GM19239 (cell line): ENCODE data around the gene RB1.
"Not testable (repeated sequence)": the region's sequence is repeated elsewhere in the genome, so short reads cannot be mapped to it uniquely, and the experiment has no call there.

Experiments used
- DNase-seq: peaks from one replicate; pipeline ENCODE4 v3.0.0; 2011; ENCODE audit warnings: low spot score; ENCODE audit not compliant: insufficient read length
- FAIRE-seq: peaks from 2 replicates; lab custom pipeline; 2011; peaks lifted over from hg19 to GRCh38; lab: Jason Lieb, UNC

The RB1 gene

GRCh38 chr13:48436661-48437288, 133.2 kb downstream of the RB1 start:
- DNase-seq (no peak), FAIRE-seq (no peak)

- no peak for FAIRE-seq
- DNase-seq, result no peak
Observed at GRCh38 chr13:48437371-48437770, 133.8 kb downstream of the RB1 start.

GRCh38 chr13:48443442-48444208, 140.1 kb downstream of the RB1 start:
- DNase-seq, result no peak
- FAIRE-seq, result no peak

- DNase-seq, result no peak
- no peak for FAIRE-seq
Observed at GRCh38 chr13:48446464-48446863, 142.9 kb downstream of the RB1 start.

- no peak for DNase-seq
- FAIRE-seq, result peak; percentile 87
Observed at GRCh38 chr13:48448285-48448958, 144.9 kb downstream of the RB1 start.

- FAIRE-seq (no peak), DNase-seq (no peak)
Observed at GRCh38 chr13:48448959-48449614, 145.5 kb downstream of the RB1 start.

- no peak for DNase-seq
- FAIRE-seq, result no peak
Observed at GRCh38 chr13:48449656-48450055, 146.1 kb downstream of the RB1 start.

- peak; percentile 8 for FAIRE-seq
- not testable (repeated sequence) for DNase-seq
Observed at GRCh38 chr13:48451196-48451595, 147.6 kb downstream of the RB1 start.

GRCh38 chr13:48456546-48456945, 153.0 kb downstream of the RB1 start:
- no peak for FAIRE-seq
- no peak for DNase-seq

- DNase-seq (no peak), FAIRE-seq (no peak)
Observed at GRCh38 chr13:48457578-48458242, 154.2 kb downstream of the RB1 start.

- no peak for FAIRE-seq
- no peak for DNase-seq
Observed at GRCh38 chr13:48475230-48475629, 171.7 kb downstream of the RB1 start.

GRCh38 chr13:48476215-48476614, 172.7 kb downstream of the RB1 start:
- DNase-seq, result no peak
- peak; percentile 79 for FAIRE-seq

- FAIRE-seq (peak; percentile 90), DNase-seq (no peak)
Observed at GRCh38 chr13:48476686-48477085, 173.1 kb downstream of the RB1 start.

GRCh38 chr13:48477191-48477855, 173.8 kb downstream of the RB1 start:
- DNase-seq (no peak), FAIRE-seq (peak; percentile 98)

GRCh38 chr13:48478391-48478790, 174.8 kb downstream of the RB1 start:
- FAIRE-seq, result peak; percentile 67

GRCh38 chr13:48483575-48483974, 180.0 kb downstream of the RB1 start:
- FAIRE-seq (no peak), DNase-seq (no peak)

More at GRCh38 chr13:48478391-48478790, 174.8 kb downstream of the RB1 start:
- no peak for DNase-seq

GRCh38 chr13:48485432-48485831, 181.9 kb downstream of the RB1 start:
- DNase-seq (no peak), FAIRE-seq (no peak)

GRCh38 chr13:48486362-48486761, 182.8 kb downstream of the RB1 start:
- DNase-seq (no peak), FAIRE-seq (peak; percentile 52)

GRCh38 chr13:48486836-48487235, 183.3 kb downstream of the RB1 start:
- DNase-seq (no peak), FAIRE-seq (peak; percentile 70)

GRCh38 chr13:48487968-48488367, 184.4 kb downstream of the RB1 start:
- FAIRE-seq, result no peak

More at GRCh38 chr13:48487968-48488367, 184.4 kb downstream of the RB1 start:
- DNase-seq, result no peak
